Lung (tissue), 16 donors: ENCODE results near the gene RPS28. TPM values are rescaled to one million over a fixed set of nuclear protein-coding genes. Genes with fewer than 3 reads are reported as not detected.
"Not testable (repeated sequence)": the region's sequence is repeated elsewhere in the genome, so short reads cannot be mapped to it uniquely, and the experiment has no call there.

ENCODE experiments used
- ATAC-seq: fragments of 200-7000 bp; cut with Tn5 transposase; one replicate; pipeline ENCODE4 v1.9.1; 2020; ENCODE audit warnings: moderate number of reproducible peaks; ENCODE audit not compliant: insufficient read depth, low FRiP score
- DNase-seq, 3 donors: peaks; one replicate each; pipeline ENCODE4 v3.0.0-alpha.2; 2013 to 2017
- H3K27ac ChIP-seq, 2 donors: one replicate each; pipeline ENCODE4 v1.5.1; 2013; ENCODE audit warnings: mild to moderate bottlenecking in 2 of 2, moderate library complexity in 2 of 2, control low read depth in 1 of 2, inconsistent platforms in 1 of 2, low read depth in 1 of 2, low read length in 1 of 2
- H3K27me3 ChIP-seq, 3 donors: one replicate each; pipeline ENCODE4 v1.5.1; 2013; ENCODE audit warnings: low read length in 2 of 3; ENCODE audit not compliant: control insufficient read depth in 3 of 3, insufficient read depth in 3 of 3
- H3K36me3 ChIP-seq, 4 donors: one replicate each; pipeline ENCODE4 v1.5.1; 2013; ENCODE audit warnings: low read length in 4 of 4, mild to moderate bottlenecking in 1 of 4, moderate library complexity in 1 of 4; ENCODE audit not compliant: control insufficient read depth in 4 of 4, insufficient read depth in 4 of 4
- H3K4me1 ChIP-seq, 5 donors: one replicate each; pipeline ENCODE4 v1.5.1; 2013; ENCODE audit warnings: low read length in 5 of 5, mild to moderate bottlenecking in 2 of 5, moderate library complexity in 1 of 5; ENCODE audit not compliant: control insufficient read depth in 5 of 5, insufficient read depth in 5 of 5
- H3K4me3 ChIP-seq: one replicate; pipeline ENCODE4 v1.5.1; 2013; ENCODE audit warnings: mild to moderate bottlenecking, control low read depth, moderate library complexity
- H3K9ac ChIP-seq, 2 donors: one replicate each; pipeline ENCODE4 v1.5.1; 2013; ENCODE audit warnings: low read length in 2 of 2, control low read depth in 1 of 2; ENCODE audit not compliant: insufficient read depth in 1 of 2
- H3K9me3 ChIP-seq, 4 donors: one replicate each; pipeline ENCODE4 v1.5.1; 2013; ENCODE audit warnings: low read length in 3 of 4, mild to moderate bottlenecking in 1 of 4, moderate library complexity in 1 of 4; ENCODE audit not compliant: control insufficient read depth in 4 of 4, insufficient read depth in 3 of 4
- CTCF ChIP-seq: IDR thresholded peaks from 2 replicates; pipeline ENCODE4 v1.5.1; 2012; ENCODE audit warnings: mild to moderate bottlenecking; ENCODE audit errors: control extremely low read depth, extremely low read depth
- WGBS, 2 donors: extraction: QIAGEN DNeasy Blood & Tissue Kit; methylation state at CpG; one replicate each; pipeline ENCODE4 v1.1.7; 2013; 5-methylcytosine and 5-hydroxymethylcytosine counted together
- long read RNA-seq, 5 donors: transcript quantifications; one replicate each; lab custom pipeline, GENCODE V29; 2026
- polyA plus RNA-seq, 2 donors: library from polyadenylated mRNA; stranded (reverse); fragments of 200-250 nt; gene quantifications; one replicate each; pipeline ENCODE4 v1.2.1, GENCODE V29; 2013
- total RNA-seq, 2 donors: library from RNA; depleted of rRNA in 1 of 2; stranded (reverse); fragments of >200 nt in 1 of 2; gene quantifications; one replicate each; pipeline ENCODE4 v1.2.1, GENCODE V29; 2014 to 2021
- donor health status: control.
- donor health status: control.
- donor health status: Bipolar disorder and iron deficiency.
- donor health status: healthy.
- donor health status: DM: yes; HTN: yes; CAD: no.

RPS28 gene
- 1,000 to 10,000 TPM in 1 of 2 donors, 100 to 1,000 TPM in 1; 847 to 1,744 TPM for total RNA-seq
- 1,000 to 10,000 TPM in 1 of 2 donors, 100 to 1,000 TPM in 1; 588 to 1,897 TPM for polyA plus RNA-seq
- long read RNA-seq, donor 1, transcript RPS28-201 (3 exons, 334 nt): minor isoform, 8 of 353 reads
- long read RNA-seq, donor 1, transcript RPS28-203 (4 exons, 1,326 nt): major isoform, 247 of 353 reads
- long read RNA-seq, donor 1, partial matches to known transcripts: 89 of 353 reads
- long read RNA-seq, donor 1, other reads (novel, unspliced or antisense): 5 of 353 reads
- long read RNA-seq, donor 2, transcript RPS28-203 (4 exons, 1,326 nt): major isoform, 127 of 169 reads
- long read RNA-seq, donor 2, partial matches to known transcripts: 36 of 169 reads
- long read RNA-seq, donor 2, other reads (novel, unspliced or antisense): 0 of 169 reads
- long read RNA-seq, donor 3, transcript RPS28-203 (4 exons, 1,326 nt): major isoform, 219 of 271 reads
- long read RNA-seq, donor 3, partial matches to known transcripts: 46 of 271 reads
- long read RNA-seq, donor 3, other reads (novel, unspliced or antisense): 0 of 271 reads
- long read RNA-seq, donor 4, transcript RPS28-203 (4 exons, 1,326 nt): major isoform, 89 of 140 reads
- long read RNA-seq, donor 4, partial matches to known transcripts: 46 of 140 reads
- long read RNA-seq, donor 4, other reads (novel, unspliced or antisense): 0 of 140 reads
- long read RNA-seq, donor 5, transcript RPS28-203 (4 exons, 1,326 nt): major isoform, 209 of 306 reads
- long read RNA-seq, donor 5, partial matches to known transcripts: 72 of 306 reads
- long read RNA-seq, donor 5, other reads (novel, unspliced or antisense): 15 of 306 reads

- ATAC-seq: peak; percentile 94
- no peaks in the 10 kb centered on the region for H3K9me3 ChIP-seq
- TF ChIP-seq CTCF: peak; percentile 74
- H3K27me3 ChIP-seq: no peaks in the 10 kb centered on the region
- H3K9ac ChIP-seq: peak within 1 kb of the TSS; percentile 93 to 97
- H3K36me3 ChIP-seq: peaks cover 0 to 18% (median 14%) of the 10 kb centered on the region in 4 donors
- peaks cover 5 to 21% (median 12%) of the 10 kb centered on the region in 5 donors for H3K4me1 ChIP-seq
- H3K4me3 ChIP-seq: peak within 1 kb of the TSS; percentile 84
- peak within 1 kb of the TSS; percentile 91 to 94 for H3K27ac ChIP-seq
- DNase-seq: peak; percentile 98 to 99 (median 98)
- 0 to 1% methylated on average over 70 to 72 of the region's 72 CpGs for WGBS, 2 donors
These were observed at the start of gene RPS28, which contains the start of gene NDUFA7 for GRCh38 chr19:8321067-8321985. Gene RPS28, plus strand, starts transcription at chr19:8321496. Its CDS starts 35 bp downstream, at chr19:8321531. Gene NDUFA7, minus strand, starts transcription at chr19:8321375. Its CDS starts 17 bp downstream, at chr19:8321358.

GRCh38 chr19:8276508-8276907 is 44.8 kb upstream of the RPS28 start:
- not testable (repeated sequence) for H3K4me1 ChIP-seq, H3K36me3 ChIP-seq, ATAC-seq, H3K9ac ChIP-seq, H3K27me3 ChIP-seq, H3K4me3 ChIP-seq, DNase-seq, H3K27ac ChIP-seq, H3K9me3 ChIP-seq
- no CpG with 5 or more reads among the region's 9 CpGs for WGBS, 2 donors

- ATAC-seq, H3K4me3 ChIP-seq, H3K27me3 ChIP-seq, H3K9ac ChIP-seq, H3K27ac ChIP-seq, H3K4me1 ChIP-seq, H3K9me3 ChIP-seq, DNase-seq, H3K36me3 ChIP-seq: not testable (repeated sequence)
- WGBS, 2 donors: no CpG with 5 or more reads among the region's 9 CpGs
These were observed 30.0 kb upstream of the RPS28 start for GRCh38 chr19:8291337-8291736.

GRCh38 chr19:8302357-8302691 is 19.0 kb upstream of the RPS28 start:
- no peak for TF ChIP-seq CTCF
- no peak for DNase-seq
- peak; percentile 37 for ATAC-seq
- no peak overlapping the region for H3K27ac ChIP-seq
- H3K4me1 ChIP-seq: peaks cover 0 to 6% (median 0%) of the 10 kb centered on the region in 5 donors
- H3K4me3 ChIP-seq: no peak overlapping the region
- peaks cover 0 to 8% (median 0%) of the 10 kb centered on the region in 4 donors for H3K36me3 ChIP-seq
- 66 to 72% methylated on average over 11 of the region's 11 CpGs for WGBS, 2 donors
- no peak overlapping the region for H3K9ac ChIP-seq
- H3K27me3 ChIP-seq: no peaks in the 10 kb centered on the region
- H3K9me3 ChIP-seq: no peaks in the 10 kb centered on the region
